K562 (cell line): ENCODE measurements around the gene TFF1. TPM values are rescaled to one million over a fixed set of nuclear protein-coding genes. Genes with fewer than 3 reads are reported as not detected.

Experiments
- ATAC-seq: fragments of 200-7000 bp; cut with Tn5 transposase; 3 replicates; pipeline ENCODE4 v1.9.1; 2020; ENCODE audit warnings: moderate library complexity
- BruUV-seq: library from RNA; stranded (reverse); fragments of 400-500 nt; replicated peaks from 2 replicates; lab custom pipeline; 2021; lab: Mats Ljungman, UMichigan
- CTCF ChIA-PET: fragments of 300-600 bp; formaldehyde crosslinking; extraction: SDS; loops from one replicate; lab custom pipeline; 2021; ENCODE audit warnings: low intra/inter-chr PET ratio; lab: Yijun Ruan, JAX
- POLR2A ChIA-PET: fragments of 300-600, 350-650 bp; sonication (Branson Sonifier 250); formaldehyde crosslinking; extraction: SDS; loops from one replicate; lab custom pipeline; 2021; ENCODE audit warnings: antibody characterized with exemption, inconsistent platforms; lab: Yijun Ruan, JAX
- DNase-seq, 4 experiments: peaks; one replicate each; pipeline versions ENCODE4 v3.0.0 to v3.0.0-alpha.2; 2011 to 2018; ENCODE audit warnings: low spot score in 3 of 4, mixed read lengths in 3 of 4; ENCODE audit errors: extremely low read depth in 1 of 4
- FAIRE-seq: peaks from 2 replicates; lab custom pipeline; 2011; peaks lifted over from hg19 to GRCh38; lab: Jason Lieb, UNC
- H2AFZ ChIP-seq: 2 replicates; pipeline ENCODE4 v1.6.0; 2011; ENCODE audit warnings: low read depth, low read length, control low read depth, inconsistent platforms
- H3K27ac ChIP-seq: fragments of 200-600 bp; 3 replicates; pipeline ENCODE4 v1.8.0; 2011; ENCODE audit warnings: low read depth, mild to moderate bottlenecking, control low read depth, inconsistent platforms, low read length, moderate library complexity, mixed read lengths; ENCODE audit errors: extremely low read depth
- H3K27me3 ChIP-seq, 2 experiments: fragments of 300-600 bp in 1 of 2; 2 replicates in 1 of 2; 3 replicates in 1 of 2; pipeline versions ENCODE4 v1.6.0 to v1.8.0; 2011; ENCODE audit warnings: inconsistent platforms in 2 of 2, low read length in 2 of 2, mild to moderate bottlenecking in 1 of 2, mixed read lengths in 1 of 2, moderate library complexity in 1 of 2; ENCODE audit not compliant: control insufficient read depth in 2 of 2, insufficient read depth in 2 of 2
- H3K36me3 ChIP-seq: fragments of 300-600 bp; 3 replicates; pipeline ENCODE4 v1.8.0; 2011; ENCODE audit warnings: mild to moderate bottlenecking, low read length, inconsistent platforms; ENCODE audit not compliant: control insufficient read depth, insufficient read depth
- H3K4me1 ChIP-seq, 2 experiments: fragments of 200-600 bp in 1 of 2; replicated peaks in 1 of 2; 2 replicates in 1 of 2; 3 replicates in 1 of 2; pipeline versions ENCODE4 v1.5.1 to v1.8.0; 2011; ENCODE audit warnings: inconsistent platforms in 2 of 2, low read length in 2 of 2, mild to moderate bottlenecking in 1 of 2, mixed read lengths in 1 of 2, moderate library complexity in 1 of 2; ENCODE audit not compliant: control insufficient read depth in 2 of 2, insufficient read depth in 2 of 2
- H3K4me2 ChIP-seq: 2 replicates; pipeline ENCODE4 v1.6.1; 2011; ENCODE audit warnings: low read length, control low read depth, inconsistent platforms, mixed read lengths; ENCODE audit not compliant: insufficient read depth
- H3K4me3 ChIP-seq: fragments of 200-600 bp; sonication (generic), shearing (Covaris generic); 2 replicates; pipeline ENCODE4 v1.5.1; 2016; ENCODE audit warnings: control low read depth, inconsistent platforms
- H3K79me2 ChIP-seq: fragments of 200-600 bp; 3 replicates; pipeline ENCODE4 v1.8.0; 2011; ENCODE audit warnings: low read length, inconsistent platforms; ENCODE audit not compliant: control insufficient read depth, insufficient read depth
- H3K9ac ChIP-seq, 2 experiments: 2 replicates each; pipeline versions ENCODE4 v1.6.0 to v1.6.1; 2011; ENCODE audit warnings: low read depth in 2 of 2, low read length in 2 of 2, control low read depth in 1 of 2, inconsistent platforms in 1 of 2, mild to moderate bottlenecking in 1 of 2, mixed read lengths in 1 of 2; ENCODE audit not compliant: insufficient read depth in 1 of 2
- H3K9me1 ChIP-seq: one replicate; pipeline ENCODE4 v1.6.0; 2011; ENCODE audit warnings: inconsistent platforms, mild to moderate bottlenecking, low read length, moderate library complexity; ENCODE audit not compliant: control insufficient read depth, insufficient read depth
- H3K9me3 ChIP-seq: replicated peaks from 2 replicates; pipeline ENCODE4 v1.5.1; 2011; ENCODE audit warnings: low read depth, low read length, inconsistent platforms; ENCODE audit not compliant: control insufficient read depth, insufficient read depth
- H4K20me1 ChIP-seq: replicated peaks from 2 replicates; pipeline ENCODE4 v1.6.1; 2011; ENCODE audit warnings: low read length, inconsistent platforms, mixed read lengths; ENCODE audit not compliant: control insufficient read depth, insufficient read depth
- PYGO2 ChIP-seq: fragments of 450-650 bp; IDR thresholded peaks from 2 replicates; pipeline ENCODE4 v1.6.1; 2016; ENCODE audit warnings: mild to moderate bottlenecking, missing genetic modification characterization, moderate library complexity, missing compliant biosample characterization
- RERE ChIP-seq: sonication (generic); formaldehyde crosslinking; IDR thresholded peaks from 2 replicates; pipeline ENCODE4 v1.8.0; 2023; ENCODE audit warnings: missing genetic modification reagents, mild to moderate bottlenecking, borderline replicate concordance
- TARDBP ChIP-seq: fragments of 450-650 bp; IDR thresholded peaks from 2 replicates; pipeline ENCODE4 v1.6.1; 2016
- ZNF695 ChIP-seq: fragments of 450-650 bp; formaldehyde crosslinking; IDR thresholded peaks from 2 replicates; pipeline ENCODE4 v1.4.0; 2020; ENCODE audit warnings: mild to moderate bottlenecking, moderate library complexity
- WGBS: fragments of 100-300 bp; shearing (Covaris generic); methylation state at CpG from one replicate; pipeline ENCODE4 v1.1.6; 2016; ENCODE audit warnings: low coverage, mixed read lengths; ENCODE audit not compliant: insufficient coverage; ENCODE audit errors: missing lambda C conversion rate; 5-methylcytosine and 5-hydroxymethylcytosine counted together
- in situ Hi-C: fragments of 300-500 bp; cut with MboI; formaldehyde crosslinking; loops from 4 replicates; pipeline ENCODE4 v1.15.0; 2018; ENCODE audit warnings: inconsistent platforms, mixed read lengths
- intact Hi-C: fragments of 100-400 bp; cut with micrococcal nuclease; formaldehyde crosslinking; loops from 2 replicates; pipeline ENCODE4 v1.14.2; 2022
- polyA plus RNA-seq, 8 experiments: library from polyadenylated mRNA; depleted of rRNA in 4 of 8; stranded (reverse) in 5 of 8; unstranded in 3 of 8; fragments of >200 nt; fragmentation: Nextera tagmentation in 2 of 8; fragmentation: Illumina TruSeq in 1 of 8; extraction: Ambion mirVana in 2 of 8; extraction: Trizol in 1 of 8; gene quantifications; 2 replicates each; pipeline versions ENCODE4 v1.2.1 to v1.2.3, GENCODE V29; 2011 to 2014; ENCODE audit warnings: inconsistent platforms in 1 of 8, missing spikeins in 1 of 8
- total RNA-seq, 7 experiments: library from RNA; depleted of rRNA in 6 of 7; stranded (reverse); fragments of >200 nt in 6 of 7; fragmentation: Illumina TruSeq in 2 of 7; extraction: Trizol in 2 of 7; gene quantifications; 2 replicates each; pipeline versions ENCODE4 v1.2.1 to v1.2.3, GENCODE V29; 2011 to 2021; ENCODE audit warnings: low replicate concordance in 1 of 7

TFF1 gene
- total and polyA plus RNA-seq, 9 of the 15 experiments (the other 6 are each of a cell fraction or from before 2014, with no cell fraction given), result 0.31 TPM; not detected in 8

GRCh38 chr21:42321231-42321630 lies 45.1 kb downstream of the TFF1 start:
- Histone ChIP-seq H3K9ac (no peak overlapping the region), H3K27ac (no peak overlapping the region), H3K4me2 (no peak overlapping the region), H3K79me2 (no peaks in the 10 kb centered on the region), H3K4me1 (no peaks in the 10 kb centered on the region), H4K20me1 (0 out of 2 replicates have a peak, but pooled peaks cover 6% of the 10 kb centered on the region), H3K9me1 (no peaks in the 10 kb centered on the region)
- intact Hi-C loops, result no loop called here
- 2% methylated on average over 10 of the region's 10 CpGs for WGBS
- no TSS peak for BruUV-seq
- TF ChIP-seq ZNF695 (CRISPR knock-in tag), result no peak
- no peak for TF ChIP-seq TARDBP
- no peak for TF ChIP-seq RERE (CRISPR knock-in tag)
- TF ChIP-seq PYGO2 (tag), result no peak
- TF ChIP-seq, all 486 proteins: peak for 0
- H3K9me3 ChIP-seq, result no peaks in the 10 kb centered on the region
- H3K36me3 ChIP-seq, result no peaks in the 10 kb centered on the region
- FAIRE-seq (no peak), DNase-seq (no peak), ATAC-seq (no peak)
- peaks cover 48 to 68% of the 10 kb centered on the region in 2 experiments for H3K27me3 ChIP-seq
- POLR2A ChIA-PET, result no interaction called here
- CTCF ChIA-PET, result no interaction called here
- H3K4me3 ChIP-seq, result no peak overlapping the region
- H2AFZ ChIP-seq, result no peak overlapping the region
- in situ Hi-C loops, result no loop called here
